IMR-90 (cell line): ENCODE results near the gene HOTAIR.

Experiments used
- BHLHE40 ChIP-seq: fragments of 150-350 bp; IDR thresholded peaks from 2 replicates; pipeline ENCODE4 v1.6.1; 2016; ENCODE audit warnings: mild to moderate bottlenecking, low read depth, low read length
- CEBPB ChIP-seq: IDR thresholded peaks from 2 replicates; pipeline ENCODE4 v1.6.1; 2012; ENCODE audit warnings: low read depth, low read length, improper control_type of control experiment
- CTCF ChIP-seq: conservative IDR thresholded peaks from 2 replicates; pipeline ENCODE4 v1.5.1; 2012; ENCODE audit warnings: mild to moderate bottlenecking, low read depth, low read length, improper control_type of control experiment
- ELK1 ChIP-seq: fragments of 150-350 bp; IDR thresholded peaks from 2 replicates; pipeline ENCODE4 v1.6.1; 2016; ENCODE audit warnings: low read depth, mild to moderate bottlenecking, low read length, moderate library complexity, borderline replicate concordance
- MAFK ChIP-seq: IDR thresholded peaks from 2 replicates; pipeline ENCODE4 v1.6.1; 2012; ENCODE audit warnings: low read depth, low read length, improper control_type of control experiment
- MXI1 ChIP-seq: IDR thresholded peaks from 2 replicates; pipeline ENCODE4 v1.6.1; 2012; ENCODE audit warnings: low read depth, mild to moderate bottlenecking, low read length, moderate library complexity, borderline replicate concordance
- POLR2A ChIP-seq: IDR thresholded peaks from 2 replicates; pipeline ENCODE4 v1.6.1; 2012; ENCODE audit warnings: mild to moderate bottlenecking, low read depth, low read length
- RCOR1 ChIP-seq: IDR thresholded peaks from 2 replicates; pipeline ENCODE4 v1.6.1; 2012; ENCODE audit warnings: mild to moderate bottlenecking, low read length, improper control_type of control experiment; ENCODE audit not compliant: insufficient replicate concordance
- RFX5 ChIP-seq: IDR thresholded peaks from 2 replicates; pipeline ENCODE4 v1.8.0; 2012; ENCODE audit warnings: low read depth, mild to moderate bottlenecking, low read length, moderate library complexity
- SMC3 ChIP-seq: fragments of 150-350 bp; IDR thresholded peaks from 2 replicates; pipeline ENCODE4 v1.6.1; 2016; ENCODE audit warnings: low read depth, mild to moderate bottlenecking, antibody characterized with exemption, low read length, moderate library complexity

- TF ChIP-seq ELK1 (no peak), CTCF (no peak), RCOR1 (no peak), MAFK (no peak), SMC3 (no peak), BHLHE40 (no peak), POLR2A (no peak), RFX5 (no peak), CEBPB (no peak), MXI1 (no peak)
Measured at GRCh38 chr12:53977596-53978445, 3.1 kb upstream of the HOTAIR start.
